Breast epithelium (tissue), 4 donors: ENCODE data around the gene PLA2G4A. TPM values are rescaled to one million over a fixed set of nuclear protein-coding genes. Genes with fewer than 3 reads are reported as not detected.

Source experiments
- DNase-seq, 2 donors: peaks; one replicate each; pipeline ENCODE4 v3.0.0-alpha.2; 2019; ENCODE audit warnings: low spot score in 2 of 2
- H3K27ac ChIP-seq, 2 donors: fragments of 200-600 bp; sonication (generic) in 1 of 2; one replicate each; pipeline ENCODE4 v1.5.1; 2016 to 2019; ENCODE audit warnings: mild to moderate bottlenecking in 1 of 2
- H3K27me3 ChIP-seq, 2 donors: fragments of 200-600 bp; sonication (generic) in 1 of 2; one replicate each; pipeline versions ENCODE4 v1.5.1 to v1.6.0; 2017 to 2019; ENCODE audit warnings: control low read depth in 1 of 2, mild to moderate bottlenecking in 1 of 2
- H3K36me3 ChIP-seq: fragments of 200-600 bp; one replicate; pipeline ENCODE4 v1.5.1; 2019
- H3K4me1 ChIP-seq, 2 donors: fragments of 200-600 bp; sonication (generic); one replicate each; pipeline ENCODE4 v1.5.1; 2016 to 2019; ENCODE audit warnings: control low read depth in 1 of 2
- H3K4me3 ChIP-seq, 3 donors: fragments of 200-600 bp; sonication (generic); 1 replicate in 2 of 3; 2 replicates in 1 of 3; pipeline ENCODE4 v1.5.1; 2016 to 2019; ENCODE audit warnings: mild to moderate bottlenecking in 3 of 3, moderate library complexity in 2 of 3
- H3K9me3 ChIP-seq, 2 donors: fragments of 200-600 bp; sonication (generic) in 1 of 2; one replicate each; pipeline ENCODE4 v1.5.1; 2016 to 2019; ENCODE audit warnings: control low read depth in 1 of 2
- POLR2A ChIP-seq: fragments of 450-650 bp; IDR thresholded peaks from one replicate; pipeline ENCODE4 v1.6.1; 2016; ENCODE audit warnings: antibody characterized with exemption, mild to moderate bottlenecking, moderate library complexity
- POLR2AphosphoS5 ChIP-seq, 3 donors: sonication (generic); formaldehyde crosslinking; IDR thresholded peaks; one replicate each; pipeline ENCODE4 v1.6.1; 2017; ENCODE audit warnings: antibody characterized with exemption in 3 of 3
- intact Hi-C: fragments of 100-400 bp; cut with DNase I; formaldehyde crosslinking; loops from one replicate; pipeline ENCODE4 v1.15.1; 2023; ENCODE audit warnings: low total_unique reads
- total RNA-seq, 3 donors: library from RNA; depleted of rRNA; stranded (reverse); fragments of >200 nt; gene quantifications; one replicate each; pipeline ENCODE4 v1.1.0, GENCODE V29; 2016
- TF ChIP-seq, protein P1 (sequence below), 3 donors: fragments of 450-650 bp; IDR thresholded peaks; one replicate each; pipeline ENCODE4 v1.5.1; 2016 to 2017; ENCODE audit warnings: antibody characterized with exemption in 3 of 3, mild to moderate bottlenecking in 3 of 3, moderate library complexity in 3 of 3

The PLA2G4A gene
- total RNA-seq, 3 donors from 2014 or later = 5.6 to 13.3 (median 7.4) TPM

DNA sequence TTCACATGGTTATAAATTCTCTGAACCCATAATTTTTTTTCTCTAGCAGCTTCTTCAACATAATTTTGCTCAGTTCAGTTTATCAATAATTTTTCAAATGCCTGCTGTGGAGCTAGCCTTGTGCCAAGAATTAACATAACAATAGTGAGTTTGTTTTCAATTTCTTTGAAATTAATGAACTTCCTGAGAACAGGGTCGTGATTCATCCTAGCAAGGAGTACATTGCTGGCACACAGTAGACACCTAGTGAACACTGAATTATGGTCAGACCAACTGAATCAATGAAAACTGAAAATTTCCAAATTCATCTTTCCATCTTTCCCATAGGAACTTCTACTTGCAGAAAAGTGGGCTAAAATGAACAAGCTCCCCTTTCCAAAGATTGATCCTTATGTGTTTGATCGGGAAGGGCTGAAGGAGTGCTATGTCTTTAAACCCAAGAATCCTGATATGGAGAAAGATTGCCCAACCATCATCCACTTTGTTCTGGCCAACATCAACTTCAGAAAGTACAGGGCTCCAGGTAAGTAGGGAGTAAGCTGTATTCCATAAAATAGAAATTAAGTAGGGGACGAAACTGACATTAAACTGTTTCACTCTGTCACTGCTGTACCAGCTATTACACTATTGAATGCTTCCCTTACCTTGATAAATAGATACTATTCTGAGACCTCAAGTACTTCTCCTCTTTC lies 148.7 kb downstream of the PLA2G4A start:
- intact Hi-C loops = no loop called here
- no peak for DNase-seq
- no peak overlapping the region for H3K4me3 ChIP-seq

DNA sequence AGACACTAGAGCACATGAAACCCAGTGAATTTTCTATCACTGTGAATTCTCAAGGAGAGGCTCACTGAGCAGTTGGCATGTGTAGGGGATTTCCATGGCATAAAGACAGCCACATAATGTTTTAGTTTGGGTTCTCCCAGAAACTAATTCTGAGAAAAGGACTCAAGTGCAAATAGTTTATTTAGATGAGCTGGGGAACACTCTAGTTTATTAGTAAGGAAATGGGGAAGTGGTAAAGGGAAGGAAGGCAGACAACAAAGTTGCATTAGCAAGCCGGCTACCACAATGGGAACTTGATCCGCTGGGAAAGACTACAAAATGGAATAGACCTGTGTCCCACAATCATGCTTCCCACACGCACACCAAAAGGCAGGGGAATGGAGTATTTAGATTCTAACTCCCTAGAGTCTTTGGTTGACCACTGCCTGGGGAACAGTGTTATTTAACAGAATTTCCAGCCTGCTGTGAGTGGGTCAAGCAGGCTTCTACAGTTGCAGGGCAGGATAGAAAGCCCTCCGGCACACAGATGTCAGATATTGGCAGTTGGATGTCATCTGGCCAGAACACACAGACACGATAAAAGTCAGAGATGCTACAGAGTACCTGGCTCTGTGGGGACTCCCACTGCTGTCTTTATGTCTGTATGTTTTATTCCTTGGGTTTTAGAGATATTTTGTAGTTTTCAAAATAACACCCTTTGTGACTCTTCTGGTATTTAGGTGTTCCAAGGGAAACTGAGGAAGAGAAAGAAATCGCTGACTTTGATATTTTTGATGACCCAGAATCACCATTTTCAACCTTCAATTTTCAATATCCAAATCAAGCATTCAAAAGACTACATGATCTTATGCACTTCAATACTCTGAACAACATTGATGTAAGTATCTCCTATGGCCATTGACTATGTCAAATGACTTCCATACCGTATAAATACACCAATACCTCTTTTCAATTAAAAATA lies 150.1 kb downstream of the PLA2G4A start:
- no peaks in the 10 kb centered on the region for H3K4me1 ChIP-seq
- H3K36me3 ChIP-seq = no peaks in the 10 kb centered on the region
- no peak for TF ChIP-seq POLR2AphosphoS5 (IDR thresholded peaks at IDR 0.05)
- TF ChIP-seq POLR2A = no peak
- TF ChIP-seq, protein P1, sequence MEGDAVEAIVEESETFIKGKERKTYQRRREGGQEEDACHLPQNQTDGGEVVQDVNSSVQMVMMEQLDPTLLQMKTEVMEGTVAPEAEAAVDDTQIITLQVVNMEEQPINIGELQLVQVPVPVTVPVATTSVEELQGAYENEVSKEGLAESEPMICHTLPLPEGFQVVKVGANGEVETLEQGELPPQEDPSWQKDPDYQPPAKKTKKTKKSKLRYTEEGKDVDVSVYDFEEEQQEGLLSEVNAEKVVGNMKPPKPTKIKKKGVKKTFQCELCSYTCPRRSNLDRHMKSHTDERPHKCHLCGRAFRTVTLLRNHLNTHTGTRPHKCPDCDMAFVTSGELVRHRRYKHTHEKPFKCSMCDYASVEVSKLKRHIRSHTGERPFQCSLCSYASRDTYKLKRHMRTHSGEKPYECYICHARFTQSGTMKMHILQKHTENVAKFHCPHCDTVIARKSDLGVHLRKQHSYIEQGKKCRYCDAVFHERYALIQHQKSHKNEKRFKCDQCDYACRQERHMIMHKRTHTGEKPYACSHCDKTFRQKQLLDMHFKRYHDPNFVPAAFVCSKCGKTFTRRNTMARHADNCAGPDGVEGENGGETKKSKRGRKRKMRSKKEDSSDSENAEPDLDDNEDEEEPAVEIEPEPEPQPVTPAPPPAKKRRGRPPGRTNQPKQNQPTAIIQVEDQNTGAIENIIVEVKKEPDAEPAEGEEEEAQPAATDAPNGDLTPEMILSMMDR (IDR thresholded peaks at IDR 0.05) = no peak
- H3K27ac ChIP-seq = no peak overlapping the region
- no peak for DNase-seq
- H3K27me3 ChIP-seq = no peaks in the 10 kb centered on the region
- no peaks in the 10 kb centered on the region for H3K9me3 ChIP-seq
- no peak overlapping the region for H3K4me3 ChIP-seq
- intact Hi-C loops = no loop called here

More for the DNA sequence above, 148.7 kb downstream of the PLA2G4A start:
- Histone ChIP-seq H3K27me3 (no peaks in the 10 kb centered on the region), H3K9me3 (no peaks in the 10 kb centered on the region), H3K36me3 (no peaks in the 10 kb centered on the region), H3K4me1 (no peaks in the 10 kb centered on the region), H3K27ac (no peak overlapping the region)
- TF ChIP-seq POLR2A = no peak
- TF ChIP-seq, protein P1 (IDR thresholded peaks at IDR 0.05) = no peak
- TF ChIP-seq POLR2AphosphoS5 (IDR thresholded peaks at IDR 0.05) = no peak

DNA sequence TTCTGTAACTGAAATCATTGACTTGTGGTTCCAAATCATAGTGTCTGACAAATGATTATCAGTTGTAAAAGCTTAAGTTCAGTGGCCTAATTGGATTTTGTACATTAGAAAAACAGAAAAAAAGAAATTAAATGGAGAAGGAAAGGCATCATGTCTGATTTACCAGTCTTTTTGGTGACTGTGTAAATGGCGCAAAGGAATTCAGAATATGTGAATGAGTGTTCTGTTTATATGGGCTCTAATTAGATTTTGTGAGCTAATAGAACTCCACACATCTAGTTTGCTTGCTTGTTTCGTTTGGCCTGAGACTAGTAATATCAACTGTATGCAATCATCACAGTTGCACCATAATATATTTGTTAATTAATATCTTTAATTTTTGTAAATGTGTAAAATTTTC lies 151.7 kb downstream of the PLA2G4A start:
- Histone ChIP-seq H3K4me3 (no peak overlapping the region), H3K27me3 (no peaks in the 10 kb centered on the region), H3K27ac (no peak overlapping the region), H3K9me3 (no peaks in the 10 kb centered on the region), H3K36me3 (no peaks in the 10 kb centered on the region), H3K4me1 (no peaks in the 10 kb centered on the region)
- TF ChIP-seq POLR2AphosphoS5 (IDR thresholded peaks at IDR 0.05) = no peak
- TF ChIP-seq, protein P1 (IDR thresholded peaks at IDR 0.05) = no peak
- no peak for TF ChIP-seq POLR2A
- intact Hi-C loops = loop anchor here (10.0 kb wide), 1 partner anchor 376 kb away; no protein-coding TSS in a partner anchor
- DNase-seq = no peak

DNA sequence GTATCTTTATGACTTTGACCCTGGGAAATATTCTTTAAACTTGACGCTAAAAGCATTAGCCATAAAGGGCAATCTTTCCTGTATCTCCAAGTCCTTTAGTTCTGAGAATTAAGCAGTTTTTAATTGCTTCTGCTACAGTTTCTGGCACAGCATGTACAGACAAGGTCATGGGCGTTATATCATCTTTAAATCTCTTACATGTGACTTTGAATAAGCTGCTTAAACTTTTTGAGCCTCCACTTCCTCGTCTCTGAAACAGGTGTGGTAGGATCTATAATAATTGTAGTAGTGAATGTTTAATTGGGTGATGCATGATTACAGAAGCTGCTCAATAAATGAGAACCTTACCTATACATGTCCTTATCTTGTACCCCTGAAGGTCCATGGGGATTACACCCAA lies 153.4 kb downstream of the PLA2G4A start:
- TF ChIP-seq POLR2AphosphoS5 (IDR thresholded peaks at IDR 0.05) (no peak), POLR2A (no peak)
- TF ChIP-seq, protein P1 (IDR thresholded peaks at IDR 0.05) = no peak
- intact Hi-C loops = loop anchor here (10.0 kb wide), 1 partner anchor 377 kb away; no protein-coding TSS in a partner anchor
- Histone ChIP-seq H3K4me1 (no peaks in the 10 kb centered on the region), H3K27ac (no peak overlapping the region), H3K27me3 (no peaks in the 10 kb centered on the region), H3K9me3 (no peaks in the 10 kb centered on the region), H3K4me3 (no peak overlapping the region), H3K36me3 (no peaks in the 10 kb centered on the region)
- no peak for DNase-seq
